H1 (cell line): Measurements from ENCODE around the gene TSPAN33. TPM values are rescaled to one million over a fixed set of nuclear protein-coding genes. Genes with fewer than 3 reads are reported as not detected.

Experiments
- CTCF ChIA-PET: fragments of 300-600 bp; sonication (Branson Sonifier 250); formaldehyde crosslinking; loops from one replicate; lab custom pipeline; 2021; ENCODE audit not compliant: partially characterized antibody; lab: Charles Lee
- POLR2A ChIA-PET: fragments of 300-600 bp; sonication (Branson Sonifier 250); formaldehyde crosslinking; loops from one replicate; lab custom pipeline; 2021; ENCODE audit warnings: inconsistent platforms; ENCODE audit not compliant: partially characterized antibody; lab: Charles Lee
- DNase-seq, 2 experiments: peaks; one replicate each; pipeline versions ENCODE4 v3.0.0 to v3.0.0-alpha.2; 2010 to 2022; ENCODE audit warnings: low spot score in 2 of 2, low read depth in 1 of 2, mixed read lengths in 1 of 2
- FAIRE-seq: peaks from 2 replicates; lab custom pipeline; 2011; peaks lifted over from hg19 to GRCh38; lab: Jason Lieb, UNC
- H2AFZ ChIP-seq: 2 replicates; pipeline ENCODE4 v1.8.1; 2012; ENCODE audit warnings: low read length, inconsistent platforms
- H2AK5ac ChIP-seq: 2 replicates; pipeline ENCODE4 v1.6.1; 2013; ENCODE audit warnings: low read depth, low read length
- H2BK120ac ChIP-seq: replicated peaks from 2 replicates; pipeline ENCODE3; 2013; ENCODE audit warnings: low read depth, low read length, inconsistent platforms
- H2BK12ac ChIP-seq: 2 replicates; pipeline ENCODE4 v1.6.1; 2013; ENCODE audit warnings: low read depth, low read length
- H2BK15ac ChIP-seq: 2 replicates; pipeline ENCODE4 v1.6.1; 2013; ENCODE audit warnings: low read length
- H2BK20ac ChIP-seq: 2 replicates; pipeline ENCODE4 v1.6.1; 2013; ENCODE audit warnings: low read length
- H2BK5ac ChIP-seq: 2 replicates; pipeline ENCODE4 v1.6.1; 2013; ENCODE audit warnings: low read depth, low read length
- H3K14ac ChIP-seq: 2 replicates; pipeline ENCODE4 v1.6.1; 2013; ENCODE audit warnings: inconsistent platforms; ENCODE audit not compliant: insufficient read length
- H3K18ac ChIP-seq: 2 replicates; pipeline ENCODE4 v1.6.1; 2013; ENCODE audit warnings: low read length; ENCODE audit errors: extremely low read depth
- H3K23ac ChIP-seq: 2 replicates; pipeline ENCODE4 v1.6.1; 2013; ENCODE audit warnings: inconsistent platforms; ENCODE audit not compliant: insufficient read length
- H3K23me2 ChIP-seq: 2 replicates; pipeline ENCODE4 v1.6.1; 2013; ENCODE audit warnings: low read depth, low read length
- H3K27ac ChIP-seq: 2 replicates; pipeline ENCODE4 v1.6.1; 2011; ENCODE audit warnings: low read depth, low read length, inconsistent platforms
- H3K27me3 ChIP-seq, 4 experiments: replicated peaks in 1 of 4; 1 replicate in 1 of 4; 2 replicates in 3 of 4; pipeline versions ENCODE4 v1.6.1 to v1.8.1; 2011 to 2013; ENCODE audit warnings: low read length in 3 of 4, mild to moderate bottlenecking in 3 of 4, inconsistent platforms in 2 of 4, mixed read lengths in 2 of 4, moderate library complexity in 1 of 4; ENCODE audit not compliant: control insufficient read depth in 3 of 4, insufficient read depth in 3 of 4; ENCODE audit errors: extremely low read depth in 1 of 4
- H3K36me3 ChIP-seq, 4 experiments: 2 replicates each; pipeline versions ENCODE4 v1.6.1 to v1.8.1; 2011 to 2013; ENCODE audit warnings: mild to moderate bottlenecking in 4 of 4, low read length in 3 of 4, moderate library complexity in 2 of 4, control low read depth in 1 of 4, inconsistent platforms in 1 of 4; ENCODE audit not compliant: insufficient read depth in 4 of 4, control insufficient read depth in 2 of 4
- H3K4ac ChIP-seq: replicated peaks from 2 replicates; pipeline ENCODE3; 2013; ENCODE audit warnings: low read length, low read depth, mixed read lengths, inconsistent platforms; ENCODE audit not compliant: insufficient read length
- H3K4me1 ChIP-seq, 4 experiments: replicated peaks in 1 of 4; 1 replicate in 1 of 4; 2 replicates in 3 of 4; pipeline versions ENCODE4 v1.6.1 to v1.8.1; 2011 to 2013; ENCODE audit warnings: low read length in 3 of 4, inconsistent platforms in 2 of 4, mixed read lengths in 1 of 4; ENCODE audit not compliant: insufficient read depth in 4 of 4, control insufficient read depth in 3 of 4
- H3K4me2 ChIP-seq, 2 experiments: 2 replicates each; pipeline versions ENCODE4 v1.6.1 to v1.8.1; 2011 to 2013; ENCODE audit warnings: low read depth in 2 of 2, low read length in 2 of 2, control low read depth in 1 of 2, inconsistent platforms in 1 of 2, mild to moderate bottlenecking in 1 of 2; ENCODE audit not compliant: insufficient read depth in 1 of 2
- H3K4me3 ChIP-seq, 4 experiments: fragments of 200-600, 300-600 bp in 1 of 4; sonication (generic), shearing (Covaris generic), sonication (Bioruptor Twin) in 1 of 4; 2 replicates each; pipeline versions ENCODE4 v1.5.1 to v1.8.1; 2011 to 2016; ENCODE audit warnings: low read length in 4 of 4, low read depth in 3 of 4, control low read depth in 2 of 4, inconsistent platforms in 2 of 4, mild to moderate bottlenecking in 2 of 4, mixed read lengths in 1 of 4, moderate library complexity in 1 of 4; ENCODE audit not compliant: insufficient read depth in 2 of 4; ENCODE audit errors: extremely low read depth in 1 of 4
- H3K56ac ChIP-seq: replicated peaks from 2 replicates; pipeline ENCODE3; 2013; ENCODE audit warnings: low read depth, mild to moderate bottlenecking, mixed read lengths, low read length, inconsistent platforms; ENCODE audit not compliant: insufficient read length
- H3K79me1 ChIP-seq: 2 replicates; pipeline ENCODE4 v1.6.1; 2013; ENCODE audit warnings: low read depth, low read length, control low read depth
- H3K79me2 ChIP-seq, 2 experiments: 2 replicates each; pipeline versions ENCODE4 v1.6.1 to v1.8.1; 2012 to 2013; ENCODE audit warnings: low read length in 2 of 2, mild to moderate bottlenecking in 2 of 2, inconsistent platforms in 1 of 2; ENCODE audit not compliant: insufficient read depth in 2 of 2, control insufficient read depth in 1 of 2
- H3K9ac ChIP-seq, 4 experiments: replicated peaks in 1 of 4; 1 replicate in 1 of 4; 2 replicates in 3 of 4; pipeline versions ENCODE4 v1.6.1 to v1.8.1; 2011 to 2013; ENCODE audit warnings: low read depth in 3 of 4, low read length in 3 of 4, control low read depth in 2 of 4, mild to moderate bottlenecking in 2 of 4, moderate library complexity in 2 of 4, inconsistent platforms in 1 of 4; ENCODE audit errors: extremely low read depth in 1 of 4
- H3K9me3 ChIP-seq, 2 experiments: 2 replicates each; pipeline versions ENCODE4 v1.6.1 to v1.8.1; 2012 to 2013; ENCODE audit warnings: mild to moderate bottlenecking in 2 of 2, moderate library complexity in 2 of 2, control low read depth in 1 of 2, inconsistent platforms in 1 of 2, low read depth in 1 of 2, low read length in 1 of 2, mixed read lengths in 1 of 2; ENCODE audit not compliant: insufficient read depth in 2 of 2
- H4K20me1 ChIP-seq, 2 experiments: replicated peaks in 1 of 2; 2 replicates each; pipeline versions ENCODE3 to v1.8.1; 2011 to 2013; ENCODE audit warnings: inconsistent platforms in 2 of 2, low read length in 2 of 2, mild to moderate bottlenecking in 1 of 2; ENCODE audit not compliant: insufficient read depth in 2 of 2, control insufficient read depth in 1 of 2
- H4K5ac ChIP-seq: 2 replicates; pipeline ENCODE4 v1.6.1; 2013; ENCODE audit warnings: low read length, low read depth, mixed read lengths, inconsistent platforms; ENCODE audit not compliant: insufficient read length
- H4K8ac ChIP-seq: 2 replicates; pipeline ENCODE4 v1.8.0; 2013; ENCODE audit warnings: mild to moderate bottlenecking, moderate library complexity, low read length, inconsistent platforms; ENCODE audit not compliant: insufficient read depth; ENCODE audit errors: extremely low read depth
- H4K91ac ChIP-seq: replicated peaks from 2 replicates; pipeline ENCODE3; 2013; ENCODE audit warnings: low read length, mixed read lengths, inconsistent platforms; ENCODE audit not compliant: insufficient read length
- ASH2L ChIP-seq: fragments of 200-600, 300-600 bp; sonication (generic); IDR thresholded peaks from one replicate; pipeline ENCODE4 v1.7.1; 2017; ENCODE audit warnings: low read length
- E2F6 ChIP-seq: IDR thresholded peaks from 2 replicates; pipeline ENCODE4 v1.6.1; 2012; ENCODE audit warnings: inconsistent platforms
- MAFK ChIP-seq: IDR thresholded peaks from 2 replicates; pipeline ENCODE4 v1.6.1; 2012; ENCODE audit warnings: low read depth, mild to moderate bottlenecking, improper control_type of control experiment, low read length
- POLR2A ChIP-seq, 2 experiments: IDR thresholded peaks; 1 replicate in 1 of 2; 2 replicates in 1 of 2; pipeline ENCODE4 v1.6.1; 2011; ENCODE audit warnings: low read depth in 2 of 2, low read length in 2 of 2, mild to moderate bottlenecking in 2 of 2; ENCODE audit errors: control extremely low read depth in 1 of 2
- SAP30 ChIP-seq: fragments of 300-600 bp; sonication (generic); IDR thresholded peaks from 2 replicates; pipeline ENCODE4 v1.7.1; 2012; ENCODE audit warnings: low read length, moderate library complexity, mild to moderate bottlenecking, inconsistent platforms; ENCODE audit not compliant: insufficient read depth, insufficient replicate concordance
- SIN3A ChIP-seq, 2 experiments: IDR thresholded peaks in 1 of 2; conservative IDR thresholded peaks in 1 of 2; 2 replicates each; pipeline ENCODE4 v1.6.1; 2011 to 2012; ENCODE audit warnings: low read length in 2 of 2, improper control_type of control experiment in 1 of 2, low read depth in 1 of 2, mild to moderate bottlenecking in 1 of 2
- SP1 ChIP-seq: IDR thresholded peaks from 2 replicates; pipeline ENCODE4 v1.6.1; 2011; ENCODE audit warnings: low read depth, low read length
- SP4 ChIP-seq: IDR thresholded peaks from 2 replicates; pipeline ENCODE4 v1.6.1; 2012; ENCODE audit warnings: low read length, inconsistent platforms
- SRF ChIP-seq: IDR thresholded peaks from 2 replicates; pipeline ENCODE4 v1.6.1; 2011; ENCODE audit warnings: mild to moderate bottlenecking, low read depth, low read length, moderate library complexity
- TAF1 ChIP-seq: IDR thresholded peaks from 2 replicates; pipeline ENCODE4 v1.6.1; 2011; ENCODE audit warnings: mild to moderate bottlenecking, low read depth, low read length
- WGBS, 2 experiments: shearing (Covaris generic) in 1 of 2; methylation state at CpG; one replicate each; pipeline versions ENCODE4 v1.1.6 to v1.1.7; 2013 to 2015; ENCODE audit warnings: low lambda C conversion rate in 2 of 2, mixed read lengths in 2 of 2, inconsistent platforms in 1 of 2, low coverage in 1 of 2, missing lambda C conversion rate in 1 of 2; ENCODE audit not compliant: insufficient replicate concordance in 2 of 2, insufficient coverage in 1 of 2, insufficient read length in 1 of 2; ENCODE audit errors: extremely low coverage in 1 of 2, missing lambda C conversion rate in 1 of 2; 5-methylcytosine and 5-hydroxymethylcytosine counted together
- polyA plus RNA-seq, 7 experiments: library from polyadenylated mRNA; depleted of rRNA in 3 of 7; stranded (reverse) in 5 of 7; unstranded in 2 of 7; fragments of >200 nt in 5 of 7; fragments of 200-250 nt in 2 of 7; gene quantifications; 1 replicate in 5 of 7; 2 replicates in 1 of 7; 4 replicates in 1 of 7; pipeline versions ENCODE4 v1.2.1 to v1.2.3, GENCODE V29; 2011 to 2013; ENCODE audit warnings: missing spikeins in 2 of 7, mixed read lengths in 2 of 7
- total RNA-seq: library from RNA; stranded (reverse); fragmentation: NEBNext Ultra II Directional; extraction: Animal tissue kit (Norgen Biotek cat#: 25700); gene quantifications from 2 replicates; pipeline ENCODE4 v1.2.1, GENCODE V29; 2021
- TF ChIP-seq, protein P1 (sequence below): IDR thresholded peaks from 2 replicates; pipeline ENCODE4 v1.6.1; 2012; ENCODE audit warnings: inconsistent platforms

Gene TSPAN33
- total and polyA plus RNA-seq, 2 of the 8 experiments (the other 6 are each of a cell fraction or from before 2014, with no cell fraction given): 42.8 to 47.1 TPM

DNA sequence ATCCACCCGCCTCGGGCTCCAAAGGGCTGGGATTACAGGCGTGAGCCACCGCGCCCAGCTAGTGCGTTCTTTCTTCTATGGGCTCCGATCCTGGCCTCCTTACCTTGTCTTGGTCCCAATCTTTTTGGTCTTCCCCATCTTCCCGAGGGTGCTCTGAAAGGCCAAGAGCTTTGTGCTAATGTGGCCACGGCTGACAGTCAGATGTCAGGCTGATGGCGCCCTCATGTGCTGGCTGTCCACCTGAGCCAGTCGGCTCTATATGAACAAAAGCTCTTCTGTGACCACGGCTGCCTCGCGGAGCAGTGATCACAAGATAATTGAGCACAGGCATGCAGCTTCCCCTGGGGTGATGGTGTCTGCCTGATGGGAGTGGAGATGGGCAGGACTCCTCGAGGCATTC is 69.3 kb downstream of the TSPAN33 start:
- H3K14ac ChIP-seq: no peak overlapping the region
- no peak overlapping the region for H3K23ac ChIP-seq
- no peaks in the 10 kb centered on the region for H3K79me2 ChIP-seq
- ChIA-PET POLR2A (interaction anchor here (0.7 to 1.9 kb wide), 7 partner anchors 9 to 158 kb away, joined by 3 to 12 read pairs (median 3); partner anchors contain the start of genes AHCYL2 and SMO), CTCF (interaction anchor here (0.8 to 10.6 kb wide), 25 partner anchors 10 to 310 kb away, joined by 3 to 258 read pairs (median 4); partner anchors contain the start of gene STRIP2)
- no peaks in the 10 kb centered on the region for H3K23me2 ChIP-seq
- WGBS, 2 experiments: 87% methylated on average over 15 of the region's 15 CpGs; no CpG with 5 or more reads in 1 of the 2 experiments
- H2BK120ac ChIP-seq: no peak overlapping the region
- H2BK15ac ChIP-seq: no peak overlapping the region
- H3K18ac ChIP-seq: no peak overlapping the region; the same call in 1 of the 2 replicates
- H2AK5ac ChIP-seq: no peak overlapping the region
- DNase-seq (peak; percentile 43 to 66), FAIRE-seq (no peak)
- H4K8ac ChIP-seq: peak overlapping the region; percentile 9; the same call in 1 of the 2 replicates
- peaks cover 3 to 16% of the 10 kb centered on the region in 2 experiments; a peak in 2 of 4 replicates for H3K9me3 ChIP-seq
- H3K79me1 ChIP-seq: no peaks in the 10 kb centered on the region
- H3K27me3 ChIP-seq: no peaks in the 10 kb centered on the region
- peaks cover 11 to 28% (median 23%) of the 10 kb centered on the region in 4 experiments for H3K36me3 ChIP-seq
- no peak overlapping the region for H2BK20ac ChIP-seq
- no peaks in the 10 kb centered on the region; a peak in 1 of 7 replicates for H3K4me1 ChIP-seq
- no peak overlapping the region for H3K9ac ChIP-seq
- H2BK5ac ChIP-seq: no peak overlapping the region
- no peak overlapping the region for H2AFZ ChIP-seq
- H4K20me1 ChIP-seq: peaks cover 0 to 3% of the 10 kb centered on the region in 2 experiments
- no peak overlapping the region for H4K5ac ChIP-seq
- 0 out of 8 replicates have a peak overlapping the region, but pooled peaks of 1 of the 4 experiments have one; percentile 1 for H3K4me3 ChIP-seq
- no peak overlapping the region for H3K4ac ChIP-seq
- H4K91ac ChIP-seq: no peak overlapping the region
- no peak overlapping the region for H3K4me2 ChIP-seq
- no peak overlapping the region for H3K27ac ChIP-seq
- no peak overlapping the region for H3K56ac ChIP-seq
- no peak overlapping the region for H2BK12ac ChIP-seq
- TF ChIP-seq ASH2L (no peak), SAP30 (no peak), E2F6 (no peak), POLR2A (IDR thresholded peaks at IDR 0.05; ENCODE audit: control extremely low read depth in 1 of 2, low read depth in 2 of 2, low read length in 2 of 2) (no peak), MAFK (no peak), SRF (no peak), SP1 (no peak), TAF1 (no peak), SIN3A (conservative IDR thresholded peaks at IDR 0.05 in 1 of 2, IDR thresholded peaks at IDR 0.05 in 1 of 2; ENCODE audit: low read depth in 1 of 2, low read length in 2 of 2) (peak in 1 of 2 experiments; percentile 40; a peak in 1 of 4 replicates), SP4 (no peak)
- TF ChIP-seq, protein P1, sequence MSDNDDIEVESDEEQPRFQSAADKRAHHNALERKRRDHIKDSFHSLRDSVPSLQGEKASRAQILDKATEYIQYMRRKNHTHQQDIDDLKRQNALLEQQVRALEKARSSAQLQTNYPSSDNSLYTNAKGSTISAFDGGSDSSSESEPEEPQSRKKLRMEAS: peak; percentile 54
